CD4-positive, alpha-beta T cell treated with Interleukin-2 at 100 ng/mL for 4 hours (primary cell): Measurements from ENCODE around the gene METTL22.

Source experiments
- DNase-seq: peaks from one replicate; pipeline ENCODE4 v3.0.0-alpha.2; 2020; ENCODE audit warnings: low spot score

The METTL22 gene, protein sequence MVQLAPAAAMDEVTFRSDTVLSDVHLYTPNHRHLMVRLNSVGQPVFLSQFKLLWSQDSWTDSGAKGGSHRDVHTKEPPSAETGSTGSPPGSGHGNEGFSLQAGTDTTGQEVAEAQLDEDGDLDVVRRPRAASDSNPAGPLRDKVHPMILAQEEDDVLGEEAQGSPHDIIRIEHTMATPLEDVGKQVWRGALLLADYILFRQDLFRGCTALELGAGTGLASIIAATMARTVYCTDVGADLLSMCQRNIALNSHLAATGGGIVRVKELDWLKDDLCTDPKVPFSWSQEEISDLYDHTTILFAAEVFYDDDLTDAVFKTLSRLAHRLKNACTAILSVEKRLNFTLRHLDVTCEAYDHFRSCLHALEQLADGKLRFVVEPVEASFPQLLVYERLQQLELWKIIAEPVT

DNA sequence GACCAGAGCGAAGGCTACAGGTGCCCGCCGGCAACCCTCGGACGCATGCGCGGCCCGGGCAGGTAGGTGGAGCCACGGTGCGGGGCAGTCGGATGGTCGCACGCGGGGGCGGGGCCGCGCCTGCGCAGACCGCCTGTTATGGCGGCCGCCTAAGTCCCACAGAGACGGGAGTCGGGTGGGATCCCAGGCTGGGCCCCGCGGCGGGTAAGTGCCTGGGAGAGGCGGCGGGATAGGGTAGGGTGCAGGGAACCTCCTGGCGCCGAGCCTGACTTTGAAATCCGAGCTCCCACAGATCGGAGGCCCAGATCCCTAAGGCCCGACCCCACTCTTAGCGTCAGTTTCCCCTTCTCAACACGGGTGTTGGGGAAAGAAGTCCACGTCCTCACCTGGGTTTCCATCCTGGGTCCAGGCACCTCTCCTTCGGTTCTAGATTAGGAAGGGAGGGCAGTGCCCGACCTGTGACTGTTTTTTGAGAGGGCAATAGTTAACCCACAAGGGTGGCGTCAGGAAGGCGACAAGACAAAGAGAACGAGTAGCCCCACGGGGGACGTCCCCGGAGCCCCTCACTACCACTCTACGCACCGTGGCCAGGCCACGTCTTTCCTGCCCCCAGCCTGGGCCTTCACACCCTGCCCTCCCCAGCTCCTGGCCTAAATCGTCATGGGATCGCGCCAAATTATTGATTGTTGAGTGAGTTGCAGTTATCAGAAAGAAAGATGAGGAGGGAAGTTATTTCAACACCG, at the start of gene METTL22:
METTL22 (plus strand) TSS at position 127 of the 743 bp plus-strand sequence. CDS start 3,968 bp downstream, outside the sequence.
- DNase-seq, result peak; percentile 90

- DNase-seq, result no peak
Observed at GRCh38 chr16:8572063-8572918, 49.2 kb upstream of the METTL22 start.

DNA sequence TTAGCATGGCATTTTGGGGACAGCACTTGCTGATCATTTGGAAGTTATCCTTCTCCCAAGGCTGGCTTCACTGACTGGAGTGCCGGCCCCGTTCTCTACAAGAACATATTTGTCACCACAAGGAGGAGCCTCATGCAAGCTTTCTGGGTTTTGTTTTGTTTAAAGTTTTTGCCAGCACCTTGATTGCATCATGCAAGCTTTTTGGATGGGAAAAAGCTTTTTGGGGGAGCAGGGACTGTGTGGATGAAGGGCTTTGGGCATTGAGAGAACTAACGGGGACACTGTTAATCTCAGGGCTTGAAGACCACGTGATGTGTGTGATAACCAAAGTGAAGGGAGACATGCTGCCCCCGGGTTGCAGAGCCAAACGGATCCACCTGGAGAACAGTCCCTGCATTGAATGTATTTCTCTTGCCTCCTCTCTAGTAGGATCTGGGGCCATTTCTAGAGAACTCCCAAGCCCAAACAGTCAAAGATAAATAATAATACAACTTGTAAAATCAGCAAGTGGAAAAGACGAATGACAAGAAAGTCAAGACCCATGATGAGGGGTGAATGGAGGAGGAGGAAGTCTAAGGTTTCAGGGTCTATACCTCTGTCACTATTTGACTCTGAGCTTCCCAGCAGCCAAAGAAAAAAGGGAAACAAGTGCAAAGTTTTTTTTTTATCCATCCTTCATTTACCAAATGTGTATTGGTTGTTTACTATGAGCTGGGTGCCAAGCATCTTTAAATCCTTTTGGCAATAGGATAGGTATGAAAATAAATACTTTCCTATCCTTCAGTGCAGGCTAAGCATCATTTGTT, 48.4 kb upstream of the METTL22 start:
- DNase-seq, result no peak

GRCh38 chr16:8575399-8575798, 46.1 kb upstream of the METTL22 start:
- DNase-seq, result no peak

DNA sequence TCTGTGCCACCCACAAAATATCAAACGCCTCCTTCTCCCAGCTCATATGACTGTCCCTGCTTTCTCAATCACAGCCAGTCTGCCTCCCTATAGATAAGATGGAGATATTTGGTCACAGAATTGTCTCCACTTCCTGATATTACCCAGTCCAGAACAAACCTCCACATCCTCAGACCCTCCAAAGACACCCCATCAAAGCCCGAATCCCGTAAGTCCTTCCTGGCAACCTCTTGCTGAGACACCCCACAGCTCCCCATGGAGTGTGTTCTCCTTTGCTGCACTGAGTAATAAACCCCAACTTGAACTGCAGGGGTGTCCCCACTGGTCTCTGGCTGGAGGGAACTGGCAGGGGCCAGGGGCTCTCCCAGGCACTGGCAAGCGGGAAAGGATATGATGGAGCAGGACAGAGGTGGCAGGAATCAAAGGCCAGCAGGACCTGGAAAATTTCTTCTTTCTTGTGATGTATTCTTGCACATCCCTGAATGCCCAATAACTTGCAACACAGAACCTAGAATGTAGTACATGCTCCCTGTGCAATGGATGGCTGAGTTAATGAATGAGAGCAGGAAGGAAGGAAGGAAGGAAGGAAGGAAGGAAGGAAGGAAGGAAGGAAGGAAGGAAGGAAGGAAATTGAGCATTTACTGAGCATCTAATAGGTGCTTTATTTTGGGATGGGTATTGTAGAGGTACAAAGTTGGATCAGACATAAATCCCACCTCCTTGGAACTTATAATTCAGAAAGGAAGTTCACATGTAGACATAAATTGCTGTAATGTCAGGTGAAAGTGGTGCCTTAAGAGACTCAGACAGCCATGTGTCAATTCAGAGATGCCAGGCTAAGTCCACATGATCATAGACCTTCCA, 45.1 kb upstream of the METTL22 start:
- no peak for DNase-seq

- no peak for DNase-seq
Observed at GRCh38 chr16:8577678-8578304, 43.7 kb upstream of the METTL22 start.

DNA sequence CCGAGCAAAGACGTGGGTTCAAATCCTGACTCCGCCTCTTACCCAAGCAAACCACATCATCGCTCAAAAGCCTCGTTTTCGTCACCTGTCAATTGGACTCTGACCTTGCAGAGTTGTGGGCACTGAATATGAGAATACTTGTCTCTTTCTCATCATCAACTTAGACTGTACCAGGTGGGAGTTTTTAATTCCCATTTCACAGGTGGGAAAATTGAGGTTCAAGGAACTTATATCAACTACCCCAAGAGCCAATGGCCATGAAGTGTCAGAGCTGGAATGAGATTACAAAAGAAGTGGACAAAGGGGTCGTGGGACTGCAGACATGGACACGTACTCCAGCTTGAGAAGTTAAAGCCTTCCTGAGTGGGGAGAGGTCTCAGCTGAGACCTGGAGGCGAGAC, 41.9 kb upstream of the METTL22 start:
- no peak for DNase-seq

DNA sequence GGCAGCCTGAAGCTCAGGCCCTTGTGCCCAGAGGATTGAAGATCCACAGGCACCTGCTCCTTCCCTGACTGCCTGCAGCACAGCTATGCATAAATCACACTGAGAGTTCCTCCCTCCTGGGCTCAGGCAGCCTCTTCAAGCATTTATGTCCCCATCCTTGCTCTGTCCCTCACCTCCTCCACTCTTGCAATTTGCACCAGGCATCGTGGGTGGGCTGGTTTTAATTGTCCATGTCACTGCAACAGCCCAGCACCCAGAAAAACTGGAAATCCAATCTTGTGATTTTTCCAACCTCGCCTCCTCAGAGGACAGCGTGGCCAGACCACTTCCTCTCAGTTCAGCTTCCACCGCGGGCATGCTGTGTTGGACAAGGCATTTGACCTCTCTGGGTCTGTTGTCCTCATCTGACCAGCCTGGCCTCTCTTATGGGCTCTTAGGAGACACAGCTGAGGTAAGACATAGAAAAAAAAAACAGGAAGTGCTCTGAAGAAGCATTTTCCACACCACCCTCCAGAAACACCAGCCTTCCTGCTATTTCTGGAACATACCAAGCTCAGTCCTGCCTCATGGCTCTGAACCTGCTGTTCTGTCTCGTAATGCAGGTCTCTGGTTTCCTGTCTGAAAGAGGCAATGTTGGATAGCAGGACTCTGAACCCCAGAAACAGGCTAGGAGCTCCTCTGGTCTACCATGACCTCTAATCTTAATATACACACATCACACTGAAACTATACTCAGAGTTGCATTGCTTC, 39.5 kb upstream of the METTL22 start:
- no peak for DNase-seq

DNA sequence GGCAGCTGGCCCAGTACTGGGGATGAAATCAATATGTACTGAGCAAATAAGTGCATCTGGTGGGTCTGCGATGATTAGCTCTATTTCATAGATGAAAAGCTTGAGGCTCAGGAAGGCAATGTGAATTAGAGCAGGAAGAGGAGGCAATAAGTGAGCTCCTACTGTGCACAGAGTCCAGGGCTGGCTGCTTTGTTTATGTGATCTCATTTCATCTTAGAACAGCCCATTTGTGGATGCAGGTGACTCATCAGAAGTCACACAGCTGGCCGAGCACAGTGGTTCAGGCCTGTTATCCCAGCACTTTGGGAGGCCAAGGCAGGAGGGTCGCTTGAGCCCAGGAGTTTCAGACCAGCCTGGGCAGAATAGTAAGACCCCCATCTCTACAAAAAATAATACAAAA, 38.3 kb upstream of the METTL22 start:
- DNase-seq, result no peak

DNA sequence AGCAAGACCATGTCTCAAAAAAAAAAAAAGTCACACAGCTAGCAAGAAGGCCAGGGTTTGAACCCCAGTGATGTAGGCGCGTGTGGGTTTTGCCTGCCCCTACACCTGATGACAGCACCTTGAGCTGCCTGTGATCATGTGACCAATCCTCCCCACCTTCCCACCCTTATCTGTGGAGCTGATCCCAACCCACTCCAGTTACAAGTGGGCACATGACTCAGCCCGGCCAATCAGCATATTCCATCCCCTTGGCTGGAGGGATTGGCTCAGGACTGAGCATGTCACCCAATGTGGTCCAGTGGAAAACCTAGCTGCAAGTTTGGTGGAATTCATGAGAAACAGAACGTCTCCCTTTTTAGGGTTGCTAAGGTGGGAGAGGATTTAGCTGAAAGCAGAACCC, 37.8 kb upstream of the METTL22 start:
- no peak for DNase-seq

DNA sequence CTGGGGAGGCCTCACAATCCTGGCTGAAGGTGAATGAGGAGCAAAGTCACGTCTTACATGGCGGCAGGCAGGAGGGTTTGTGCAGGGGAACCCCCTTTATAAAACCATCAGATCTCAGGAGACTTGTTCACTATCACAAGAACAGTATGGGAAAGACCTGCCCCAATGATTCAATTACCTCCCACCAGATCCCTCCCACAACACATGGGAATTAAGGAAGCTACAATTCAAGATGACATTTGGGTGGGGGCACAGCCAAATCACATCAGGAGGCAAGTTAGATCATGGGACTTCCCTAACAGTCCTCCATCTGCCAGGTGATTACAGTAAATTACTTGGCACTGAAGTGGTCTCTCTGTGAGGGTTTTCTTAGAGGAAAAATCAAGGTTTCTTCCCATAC, 36.5 kb upstream of the METTL22 start:
- no peak for DNase-seq

DNA sequence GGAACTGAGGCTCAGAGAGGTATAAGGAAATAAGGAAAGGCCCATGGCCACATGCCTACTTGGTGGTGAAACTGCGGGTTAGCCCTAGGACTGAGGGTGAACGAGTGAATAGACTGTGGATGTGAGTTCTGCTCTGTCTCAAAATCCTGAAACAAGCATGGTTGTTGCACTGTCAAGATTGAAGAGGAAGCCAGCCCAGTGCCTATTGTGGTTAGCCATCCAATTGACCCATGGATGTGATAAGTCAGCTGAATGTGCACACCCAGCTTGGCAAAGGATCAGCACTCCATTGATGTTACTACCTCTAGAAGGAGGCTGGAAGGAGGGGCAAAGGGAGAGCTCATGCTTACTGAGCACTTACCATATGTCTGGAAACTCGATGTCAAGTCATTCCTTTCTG, 35.6 kb upstream of the METTL22 start:
- no peak for DNase-seq

DNA sequence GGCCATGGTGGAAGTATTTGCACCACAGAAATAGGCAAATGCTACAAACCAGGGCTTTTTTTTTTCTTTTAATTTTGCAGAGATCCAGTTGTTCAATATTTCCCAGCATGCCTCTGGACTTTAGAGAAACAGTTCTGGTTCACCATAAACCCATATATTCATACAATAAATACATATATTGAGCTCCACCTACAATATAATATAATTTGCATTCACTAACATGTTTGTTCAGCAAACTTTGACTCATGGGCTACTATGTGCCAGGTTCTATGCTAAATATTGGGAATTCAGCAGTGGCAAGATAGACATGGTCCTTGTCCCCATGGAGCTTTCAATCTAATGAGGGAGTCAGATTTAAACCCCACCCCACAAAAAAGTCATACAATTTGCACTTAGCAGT, 34.4 kb upstream of the METTL22 start:
- no peak for DNase-seq

DNA sequence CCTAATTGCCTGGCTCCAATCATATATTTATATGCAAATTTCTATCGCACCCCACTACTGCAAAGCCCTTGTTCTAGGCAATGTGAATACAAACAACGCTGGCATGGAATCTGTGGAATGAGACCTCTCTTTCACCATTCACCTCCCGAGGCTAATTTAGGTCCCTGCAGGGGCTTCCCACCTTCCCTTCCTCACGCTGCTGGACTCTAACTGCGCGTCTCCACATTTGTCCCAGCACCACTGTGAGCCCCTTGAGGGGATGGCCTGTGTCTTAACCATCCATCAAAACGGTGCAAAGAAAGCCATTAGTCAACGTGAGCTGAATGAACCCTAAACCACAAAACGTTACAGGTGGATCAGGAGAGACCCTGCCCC, 32.8 kb upstream of the METTL22 start:
- no peak for DNase-seq

DNA sequence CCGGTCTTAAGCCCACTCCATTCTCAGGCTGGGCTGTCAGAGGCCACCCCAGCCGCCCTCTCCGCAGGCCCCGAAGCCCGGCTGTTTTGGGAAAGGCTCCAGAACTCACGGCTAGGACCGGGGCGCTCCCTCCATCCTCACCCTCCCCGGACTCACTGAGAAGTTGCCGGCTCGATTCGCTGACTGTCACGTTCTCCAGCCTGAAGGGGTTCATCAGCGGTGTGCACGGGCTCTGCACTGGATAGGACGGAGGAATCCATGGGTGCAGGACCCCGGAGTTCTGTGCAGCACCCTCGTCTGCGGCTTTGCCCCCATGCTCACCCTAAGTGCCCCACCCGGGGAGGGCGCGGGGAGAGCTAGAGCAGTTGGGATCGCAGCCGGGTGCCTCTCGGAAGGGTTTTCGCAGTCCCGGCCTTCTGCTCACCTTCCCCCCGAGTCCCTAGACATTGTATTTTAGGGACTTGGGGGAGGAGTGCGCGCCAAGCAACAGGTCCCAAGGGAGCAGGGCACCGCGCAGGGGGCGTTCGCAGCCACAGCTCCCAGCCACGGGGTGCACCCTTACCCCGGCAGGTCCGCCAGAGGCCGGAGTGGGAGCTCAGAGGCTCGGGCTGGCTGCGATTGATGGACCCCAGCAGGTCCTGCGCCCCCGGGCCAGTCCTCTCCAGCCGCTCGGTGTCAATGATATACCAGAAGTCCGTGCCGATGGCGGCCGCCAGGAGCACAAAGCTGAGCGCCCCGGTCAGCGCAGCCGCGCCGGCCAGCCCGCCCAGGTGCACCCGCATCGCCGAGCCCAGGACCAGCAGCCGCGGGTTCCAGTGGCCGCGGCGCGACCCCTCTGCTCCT, 32.2 kb upstream of the METTL22 start:
- no peak for DNase-seq

- no peak for DNase-seq
Observed at GRCh38 chr16:8589900-8590688, 31.4 kb upstream of the METTL22 start, which contains the start of gene TMEM114. TSS of gene TMEM114 (minus strand) at chr16:8590511. CDS start at chr16:8589838, 673 bp downstream.

GRCh38 chr16:8590811-8591210, 30.7 kb upstream of the METTL22 start:
- DNase-seq, result no peak

DNA sequence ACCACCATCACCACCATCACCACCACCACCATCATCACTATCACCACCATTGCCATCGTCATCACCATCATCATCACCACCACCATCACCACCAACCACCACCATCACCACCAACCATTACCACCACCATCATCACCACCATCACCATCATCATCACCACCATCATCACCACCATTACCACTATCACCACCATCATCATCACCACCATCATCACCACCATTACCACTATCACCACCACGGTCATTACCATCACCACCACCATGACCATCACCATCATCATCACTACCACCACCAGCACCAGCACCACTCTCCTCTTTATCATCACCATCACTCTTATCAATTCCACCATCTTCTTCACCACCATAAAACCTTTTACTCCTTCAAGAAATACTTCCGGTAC, 30.0 kb upstream of the METTL22 start:
- no peak for DNase-seq
